ENCODE results near the gene EXO1.

DNA sequence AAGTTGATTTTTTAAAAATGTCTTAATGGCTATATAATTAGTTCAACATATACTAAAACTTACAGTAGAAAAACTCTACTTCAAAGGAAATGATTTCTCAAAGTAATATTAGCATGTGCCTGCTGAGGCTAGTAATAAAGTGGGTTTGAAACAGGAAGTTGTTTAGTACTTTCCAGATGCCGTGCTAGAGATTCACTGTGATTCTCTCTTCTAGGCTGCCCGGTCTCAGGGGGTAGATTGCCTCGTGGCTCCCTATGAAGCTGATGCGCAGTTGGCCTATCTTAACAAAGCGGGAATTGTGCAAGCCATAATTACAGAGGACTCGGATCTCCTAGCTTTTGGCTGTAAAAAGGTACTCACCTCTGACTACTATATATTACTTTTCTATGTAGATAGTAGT is 9.1 kb downstream of the EXO1 start:
- no peak for TF ChIP-seq CTCF (IDR thresholded peaks at IDR 0.05; ENCODE audit: extremely low read depth in 1 of 2, insufficient read depth in 1 of 2, low read depth in 1 of 2, low read length in 2 of 2)
- no peak for TF ChIP-seq JUN (IDR thresholded peaks at IDR 0.05; ENCODE audit: borderline replicate concordance, insufficient read depth, insufficient read length, low read depth)
